Astrocyte of the hippocampus (primary cell): Measurements from ENCODE around the gene HCAR2.
A peak's percentile ranks its signal among the peaks of the same experiment; 100 is the strongest.
"Not testable (repeated sequence)": the region's sequence is repeated elsewhere in the genome, so short reads cannot be mapped to it uniquely, and the experiment has no call there.

Source experiments
- DNase-seq: peaks from one replicate; pipeline ENCODE4 v3.0.0; 2011; ENCODE audit warnings: low read depth, low spot score

The HCAR2 gene

DNA sequence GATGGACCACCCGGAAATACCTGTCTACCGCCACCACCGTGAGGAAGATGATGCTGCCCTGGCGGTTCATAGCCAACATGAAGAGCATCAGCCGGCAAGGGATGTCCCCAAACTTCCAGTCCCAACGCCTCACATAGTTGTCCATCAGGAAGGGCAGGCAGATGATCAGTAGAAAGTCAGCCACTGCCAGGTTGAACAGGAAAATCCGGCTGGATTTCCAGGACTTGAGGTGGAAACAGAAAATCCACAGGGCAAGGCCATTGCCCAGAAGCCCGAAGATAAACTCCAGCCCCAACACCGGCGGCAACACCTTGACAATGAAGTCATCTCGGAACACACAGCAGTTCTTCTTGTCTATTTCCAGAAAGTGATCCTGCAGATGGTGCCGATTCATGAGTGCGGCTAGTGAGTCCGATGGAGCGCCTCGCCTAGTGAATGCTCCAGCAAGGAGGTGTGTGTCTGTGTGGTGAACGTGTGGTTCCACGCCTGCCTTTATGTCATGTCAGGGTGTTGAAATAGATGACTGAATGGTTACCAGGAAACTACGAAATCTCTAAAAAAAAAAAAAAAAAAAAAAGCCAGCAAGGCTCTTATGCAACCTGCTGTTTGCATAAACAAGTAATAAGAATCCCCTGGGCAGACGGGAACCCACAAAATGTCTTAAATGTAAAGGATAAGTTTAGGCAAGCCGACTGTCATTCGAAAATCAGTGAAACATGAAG, at the start of gene HCAR2:
TSS of gene HCAR2 (minus strand) at position 468 of the 722 bp plus-strand sequence. CDS start at position 394, 74 bp downstream.
- not testable (repeated sequence) for DNase-seq

DNA sequence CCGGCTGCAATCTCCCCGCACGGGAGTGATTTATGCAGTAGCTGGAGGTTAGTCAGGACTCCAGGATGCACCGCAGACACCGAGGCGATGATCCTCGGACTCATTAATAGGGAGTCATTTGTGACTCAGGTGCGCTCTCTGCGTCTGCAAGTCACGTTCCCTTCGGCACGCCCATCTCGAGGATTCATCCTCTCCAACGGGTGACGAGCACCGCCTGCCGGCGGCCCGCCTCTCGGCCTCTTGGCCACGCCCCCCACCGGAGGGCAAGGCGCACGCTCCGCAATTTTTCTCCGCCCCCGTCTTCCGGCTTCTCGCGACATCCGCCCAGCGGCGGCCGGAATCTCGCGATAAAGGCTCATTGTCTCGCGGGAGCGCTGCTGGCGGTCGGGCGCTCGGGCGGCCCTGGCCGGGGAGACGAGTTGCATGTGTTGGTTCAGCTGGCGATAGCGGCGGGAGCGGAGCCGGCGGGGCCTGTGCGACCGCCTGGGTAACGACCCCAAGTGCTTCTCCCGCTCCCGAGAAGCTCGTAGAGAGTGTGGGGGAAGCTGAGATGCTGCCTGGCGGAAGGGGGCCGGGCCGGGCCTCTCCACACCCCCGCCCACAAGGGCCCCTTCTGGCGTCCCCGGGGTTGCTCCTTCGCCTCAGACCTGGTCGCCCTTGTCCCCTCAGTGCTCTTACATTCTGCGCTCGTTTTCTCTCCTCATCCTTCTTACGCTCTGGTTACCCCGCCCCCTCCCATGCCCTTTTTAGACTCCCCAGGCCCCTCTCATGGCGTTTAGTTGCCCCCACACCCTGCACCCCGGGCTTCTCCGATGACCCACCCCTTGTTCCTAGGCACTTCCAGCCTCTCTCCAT, 49.5 kb upstream of the HCAR2 start, which contains the start of gene DENR:
TSS of gene DENR (plus strand) at position 361 of the 855 bp plus-strand sequence. CDS start 878 bp downstream, outside the sequence.
- DNase-seq = peak; percentile 99

DNA sequence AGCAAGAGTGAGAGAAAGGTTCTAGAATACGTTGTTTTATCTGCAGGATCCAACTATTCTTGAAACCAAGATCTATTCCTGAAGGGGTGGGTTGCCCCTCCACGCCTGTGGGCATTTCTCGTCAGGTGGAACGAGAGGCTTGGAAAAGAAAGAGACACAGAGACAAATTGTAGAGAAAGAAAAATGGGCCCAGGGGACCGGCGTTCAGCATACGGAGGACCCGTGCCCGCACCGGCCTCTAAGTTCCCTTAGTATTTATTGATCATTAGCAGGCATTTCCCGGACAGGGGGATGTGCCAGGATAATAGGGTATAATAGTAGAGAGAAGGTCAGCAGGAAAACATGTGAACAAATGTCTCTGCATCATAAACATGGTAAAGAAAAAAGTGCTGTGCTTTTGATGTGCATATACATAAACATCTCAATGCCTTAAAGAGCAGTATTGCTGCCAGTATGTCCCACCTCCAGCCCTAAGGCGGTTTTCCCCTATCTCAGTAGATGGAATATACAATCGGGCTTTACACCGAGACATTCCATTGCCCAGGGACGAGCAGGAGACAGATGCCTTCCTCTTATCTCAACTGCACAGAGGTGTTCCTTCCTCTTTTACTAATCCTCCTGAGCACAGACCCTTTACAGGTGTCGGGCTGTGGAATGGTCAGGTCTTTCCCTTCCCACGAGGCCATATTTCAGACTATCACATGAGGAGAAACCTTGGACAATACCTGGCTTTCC, 47.8 kb upstream of the HCAR2 start:
- DNase-seq = not testable (repeated sequence)

DNA sequence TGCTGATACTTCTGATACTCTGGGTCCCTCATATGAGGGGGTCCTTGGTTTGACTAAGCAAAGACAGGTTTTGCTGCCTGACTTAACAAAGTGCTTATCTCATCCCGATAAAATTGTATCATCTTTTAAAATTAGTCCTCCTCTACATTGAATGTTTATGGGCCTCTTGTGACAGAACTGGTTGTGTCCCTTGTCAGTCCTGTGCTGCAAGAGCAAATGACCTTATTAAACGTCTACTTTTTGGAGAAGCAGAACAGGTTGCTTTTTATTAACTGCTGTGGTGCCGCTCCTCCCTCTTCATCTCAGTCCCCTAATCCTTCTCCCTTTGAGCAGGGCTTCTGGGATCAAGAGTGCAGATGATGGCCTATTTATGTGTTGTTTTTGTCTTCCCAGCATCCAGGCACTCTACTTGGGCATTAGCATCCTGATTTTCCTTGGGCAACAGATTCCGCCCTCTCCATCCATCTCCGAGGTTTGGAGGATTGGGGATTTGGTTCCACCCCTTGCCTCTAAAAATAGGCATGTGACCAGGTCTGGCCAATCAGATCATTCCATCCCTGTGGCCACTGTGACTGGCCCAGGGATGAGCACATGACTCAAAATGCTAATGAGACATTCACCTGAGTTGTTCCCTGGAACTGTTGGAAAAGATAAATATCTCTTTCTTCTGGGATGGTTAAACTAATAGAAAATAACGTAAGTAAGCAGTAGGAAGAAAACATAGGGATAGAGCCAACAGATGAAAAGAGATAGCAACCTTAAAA, 46.6 kb upstream of the HCAR2 start:
- DNase-seq = no peak

DNA sequence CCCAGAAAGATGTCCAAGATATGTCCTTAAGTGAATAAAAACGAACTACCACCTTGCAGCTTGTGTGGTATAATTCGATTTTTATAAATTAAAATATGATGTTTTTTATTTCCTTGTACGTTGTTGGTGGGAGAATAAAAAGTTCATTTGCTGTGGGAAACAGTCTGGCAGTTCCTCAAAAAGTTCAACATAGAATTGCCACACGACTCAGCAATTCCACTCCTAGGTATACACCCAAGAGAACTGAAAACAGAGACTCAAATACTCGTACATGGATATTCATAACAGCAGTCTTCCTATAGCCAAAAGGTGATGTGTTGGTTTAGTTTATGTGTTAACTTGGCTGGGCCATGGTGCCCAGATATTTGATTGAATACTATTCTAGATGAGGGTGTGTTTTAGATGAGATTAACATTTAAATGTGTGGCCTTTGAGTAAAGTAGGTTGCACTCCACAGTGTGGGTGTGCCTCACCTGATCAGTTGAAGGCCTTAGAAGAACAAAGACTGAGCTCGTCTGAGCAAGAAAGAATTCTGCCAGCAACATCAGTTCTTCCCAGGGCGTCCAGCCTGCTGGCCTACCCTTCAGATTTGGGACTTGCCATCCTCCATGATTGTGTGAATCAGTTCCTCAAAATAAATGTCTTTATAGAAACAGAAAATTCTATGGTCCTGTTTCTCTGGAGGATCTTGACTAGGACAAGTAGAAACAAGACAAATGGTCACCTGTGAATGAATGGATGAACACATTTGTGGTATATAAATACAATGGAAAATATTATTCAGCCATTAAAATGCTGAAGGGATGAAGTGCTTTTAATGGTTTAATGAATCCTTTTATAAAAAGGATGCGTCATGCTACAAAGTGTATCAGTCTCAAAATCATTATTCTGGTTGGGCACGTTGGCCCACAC, 44.3 kb upstream of the HCAR2 start:
- DNase-seq = no peak

DNA sequence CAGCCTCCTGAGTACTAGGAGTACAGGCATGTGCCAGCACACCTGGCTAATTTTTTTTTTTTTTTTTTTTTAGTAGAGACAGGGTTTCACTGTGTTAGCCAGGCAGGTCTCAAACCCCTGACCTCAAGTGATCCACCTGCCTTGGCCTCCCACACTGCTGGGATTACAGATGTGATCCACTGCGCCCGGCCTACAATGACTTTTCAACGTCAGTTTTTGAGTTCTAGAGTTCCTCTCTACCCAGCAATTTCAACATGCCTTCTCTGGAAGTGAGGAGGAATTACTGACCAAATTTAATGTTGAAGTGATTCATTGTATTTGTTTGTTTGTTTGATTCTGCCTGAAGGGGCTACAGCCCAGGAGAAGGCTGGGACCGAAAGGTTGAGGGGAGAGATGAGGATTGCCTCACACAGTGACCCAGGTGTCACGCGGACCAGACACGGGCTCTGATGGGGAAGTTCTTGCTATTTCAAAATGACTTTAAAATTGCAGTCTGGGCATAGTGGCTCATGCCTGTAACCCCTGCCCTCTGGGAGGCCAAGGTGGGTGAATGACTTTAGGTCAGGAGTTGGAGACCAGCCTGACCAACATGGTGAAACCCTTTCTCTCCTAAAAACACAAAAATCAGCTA, 40.9 kb upstream of the HCAR2 start:
- no peak for DNase-seq

DNA sequence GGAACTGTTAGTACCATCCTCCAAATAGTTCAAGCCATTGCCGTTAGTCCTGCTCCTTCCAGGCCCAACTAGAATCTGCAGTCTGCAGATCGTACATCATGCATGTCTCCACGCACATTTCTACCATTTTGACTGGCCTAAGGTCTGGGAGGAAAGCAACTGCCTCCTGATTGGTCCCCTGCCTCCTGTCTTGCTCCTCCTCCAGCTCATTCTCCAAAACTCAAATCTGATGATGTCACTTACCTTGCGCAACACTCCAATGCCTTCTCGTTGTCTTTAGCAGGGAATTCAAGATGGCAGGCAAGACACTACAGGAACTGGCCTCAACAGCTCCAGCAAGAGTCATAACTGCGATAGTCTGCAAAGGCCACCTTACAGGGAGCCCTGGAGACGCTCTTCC, 37.2 kb upstream of the HCAR2 start:
- DNase-seq = no peak

DNA sequence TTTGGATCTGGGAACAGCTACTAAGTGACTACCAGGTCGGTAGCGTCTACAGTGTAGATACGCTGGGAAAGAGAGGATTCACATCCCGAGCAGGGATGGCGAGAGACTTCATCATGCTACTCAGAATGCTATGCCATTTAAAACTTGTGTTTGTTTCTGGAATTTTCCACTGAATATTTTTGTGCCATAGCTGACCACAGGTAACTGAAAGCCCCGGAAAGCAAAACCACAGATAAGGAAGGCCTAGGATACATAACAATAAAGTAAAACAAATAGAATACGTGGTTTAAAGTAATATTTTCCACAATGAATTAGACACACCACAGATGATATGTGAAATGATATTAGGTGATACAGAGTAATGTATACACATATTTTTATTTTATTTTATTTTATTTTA, 35.4 kb upstream of the HCAR2 start:
- DNase-seq = peak; percentile 52

DNA sequence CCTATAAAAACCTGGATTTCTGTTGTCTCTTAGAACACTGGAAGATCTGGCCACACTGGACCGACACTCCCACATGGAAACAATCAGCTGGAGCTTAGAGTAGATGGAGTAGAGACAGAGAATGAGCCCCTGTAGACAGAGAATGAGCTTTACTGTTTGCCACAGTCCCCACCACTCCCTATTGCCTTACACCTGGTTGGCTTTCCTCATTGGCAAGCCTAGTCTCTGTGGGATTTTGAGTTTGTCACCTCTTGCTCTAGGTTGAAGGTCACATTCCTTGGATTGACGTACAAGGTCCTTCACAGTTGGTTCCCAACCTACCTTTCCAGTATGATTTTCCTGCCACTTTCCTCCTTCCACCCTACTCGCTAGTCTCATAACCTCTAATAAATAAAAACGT, 29.5 kb upstream of the HCAR2 start:
- no peak for DNase-seq

DNA sequence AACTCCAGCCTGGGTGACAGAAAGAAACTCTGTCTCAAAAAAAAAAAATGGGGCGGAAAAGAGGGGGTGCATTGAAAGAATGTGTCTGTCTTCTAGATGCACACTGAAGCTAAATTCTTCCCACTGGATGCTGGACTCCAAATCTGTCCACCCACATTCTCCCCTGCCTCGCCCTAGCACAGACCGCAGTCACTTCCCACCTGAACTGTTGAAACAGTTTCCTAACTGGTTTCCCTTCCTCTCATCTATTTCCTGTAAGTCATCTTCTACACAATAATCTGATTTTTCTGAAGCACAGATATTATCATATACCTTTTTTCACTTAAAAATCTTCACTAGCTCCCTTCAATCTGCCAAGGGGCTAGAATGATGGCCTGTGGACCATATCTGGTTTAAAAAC, 29.0 kb upstream of the HCAR2 start:
- DNase-seq = no peak

DNA sequence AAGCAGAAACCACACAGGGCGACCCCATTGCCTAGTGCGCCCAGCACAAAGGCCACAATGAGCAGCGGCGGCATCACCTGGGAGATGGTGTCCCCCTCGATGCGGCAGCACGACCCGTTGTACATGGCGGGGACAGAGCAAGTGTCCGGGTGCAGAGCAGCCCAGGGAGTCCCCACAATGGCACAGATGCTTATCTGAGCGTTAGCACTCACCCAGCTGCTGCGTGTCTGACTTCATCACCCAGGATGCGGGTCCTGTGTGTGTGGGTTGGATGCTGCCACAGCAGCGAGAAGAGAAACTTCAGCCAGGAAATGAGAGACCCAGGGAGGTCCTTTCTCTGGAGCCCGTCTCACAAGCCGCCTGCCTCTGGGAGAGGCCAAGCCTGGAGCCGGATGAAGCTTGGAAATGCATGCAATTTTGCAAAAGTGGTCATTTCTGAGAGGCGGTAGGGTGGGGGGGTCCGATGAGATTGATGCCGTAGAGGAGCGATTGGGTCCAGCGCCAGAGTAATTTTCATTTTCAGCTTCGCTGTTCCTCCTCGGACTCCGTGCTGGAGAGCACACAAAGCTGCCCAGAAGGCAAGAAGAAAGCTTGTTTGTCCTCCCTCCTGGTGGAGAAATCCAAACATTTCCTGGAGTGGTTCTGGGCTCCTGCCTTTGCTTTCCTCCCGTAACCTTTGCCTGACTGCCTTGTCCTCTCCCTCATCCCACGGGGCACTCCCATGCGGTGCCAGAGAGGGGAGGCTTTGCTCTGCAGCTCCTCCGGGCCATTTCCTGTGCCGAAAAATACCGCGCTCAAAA, 27.3 kb upstream of the HCAR2 start, which contains the start of gene HCAR1:
TSS of gene HCAR1 (minus strand) at position 630 of the 800 bp plus-strand sequence. CDS start at position 125, 505 bp downstream.
- DNase-seq = no peak

DNA sequence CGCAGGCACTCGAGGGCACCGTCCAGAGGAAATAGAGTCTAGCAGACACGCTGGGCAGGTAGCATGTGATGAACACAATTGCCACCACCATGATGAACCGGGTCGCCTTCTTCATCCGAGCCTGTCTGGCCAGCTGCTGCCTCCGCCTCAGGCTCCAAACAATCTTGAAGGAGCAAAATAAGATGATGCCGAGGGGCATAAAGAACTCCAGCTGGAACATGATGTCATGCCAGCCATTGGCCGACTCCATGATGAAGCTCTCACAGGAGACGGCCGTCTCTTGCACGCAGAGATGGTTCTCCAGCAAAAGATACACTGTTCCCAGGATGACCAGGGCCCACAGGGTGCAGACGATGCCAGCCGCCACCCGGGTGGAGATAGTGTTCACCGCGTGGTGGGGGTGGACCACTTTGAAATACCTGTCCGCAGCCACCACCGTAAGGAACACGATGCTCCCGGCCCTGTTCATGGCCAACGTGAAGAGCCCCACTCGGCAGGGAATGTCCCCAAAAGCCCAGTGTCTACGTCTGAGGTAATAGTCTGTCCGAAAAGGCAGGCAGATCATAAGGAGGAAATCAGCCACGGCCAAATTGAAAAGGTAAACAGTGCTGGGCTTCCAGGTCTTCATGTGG, 26.5 kb upstream of the HCAR2 start:
- no peak for DNase-seq

DNA sequence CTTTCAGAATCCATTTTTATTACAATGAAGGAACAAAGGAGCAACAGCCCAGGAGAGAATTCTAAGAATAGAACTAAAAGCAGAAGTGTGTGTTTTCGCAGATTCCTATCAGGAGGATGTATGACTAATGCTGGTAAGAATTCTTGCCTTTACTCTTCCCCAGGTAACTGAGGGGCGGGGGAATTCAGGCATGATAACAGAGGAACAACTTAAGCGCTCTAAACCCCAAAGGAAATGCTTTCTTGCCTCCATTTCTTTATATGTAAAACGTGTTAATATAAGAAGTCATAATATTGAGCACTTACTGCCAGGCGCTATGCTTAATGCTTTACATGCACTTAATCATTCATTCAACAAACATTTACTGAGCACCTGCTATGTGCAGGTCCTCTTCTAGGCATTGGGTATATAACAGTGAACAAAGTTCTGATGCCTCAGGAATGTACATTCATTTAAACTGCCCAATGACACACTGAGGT, 23.0 kb upstream of the HCAR2 start:
- peak; percentile 45 for DNase-seq

DNA sequence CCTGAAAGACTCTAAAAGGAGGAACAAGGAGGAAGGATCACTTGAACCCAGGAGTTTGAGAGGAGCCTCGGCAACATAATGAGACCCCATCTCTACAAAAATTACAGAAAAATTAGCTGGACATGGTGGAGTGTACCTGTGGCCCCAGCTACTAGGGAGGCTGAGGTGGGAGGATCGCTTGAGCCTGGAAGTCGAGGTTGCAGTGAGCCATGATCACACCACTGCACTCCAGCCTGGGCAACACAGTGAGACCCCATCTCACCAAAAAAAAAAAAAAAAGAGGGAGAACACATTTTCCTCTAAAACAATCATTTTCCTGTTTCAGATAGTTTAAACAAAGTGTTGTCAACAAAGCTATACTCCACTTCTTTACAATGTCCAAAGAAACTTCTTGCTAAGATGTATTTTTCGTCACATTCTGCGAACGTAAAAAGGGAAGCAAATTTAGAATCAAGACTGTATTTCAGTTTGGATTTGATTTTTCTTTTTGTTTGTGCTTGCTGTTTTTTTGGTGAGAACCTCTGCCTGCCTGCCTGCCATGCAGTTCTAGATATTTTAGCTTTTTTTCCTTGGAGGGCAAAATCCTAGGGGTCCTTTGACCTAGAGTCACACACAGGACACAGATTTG, 22.4 kb upstream of the HCAR2 start:
- no peak for DNase-seq

DNA sequence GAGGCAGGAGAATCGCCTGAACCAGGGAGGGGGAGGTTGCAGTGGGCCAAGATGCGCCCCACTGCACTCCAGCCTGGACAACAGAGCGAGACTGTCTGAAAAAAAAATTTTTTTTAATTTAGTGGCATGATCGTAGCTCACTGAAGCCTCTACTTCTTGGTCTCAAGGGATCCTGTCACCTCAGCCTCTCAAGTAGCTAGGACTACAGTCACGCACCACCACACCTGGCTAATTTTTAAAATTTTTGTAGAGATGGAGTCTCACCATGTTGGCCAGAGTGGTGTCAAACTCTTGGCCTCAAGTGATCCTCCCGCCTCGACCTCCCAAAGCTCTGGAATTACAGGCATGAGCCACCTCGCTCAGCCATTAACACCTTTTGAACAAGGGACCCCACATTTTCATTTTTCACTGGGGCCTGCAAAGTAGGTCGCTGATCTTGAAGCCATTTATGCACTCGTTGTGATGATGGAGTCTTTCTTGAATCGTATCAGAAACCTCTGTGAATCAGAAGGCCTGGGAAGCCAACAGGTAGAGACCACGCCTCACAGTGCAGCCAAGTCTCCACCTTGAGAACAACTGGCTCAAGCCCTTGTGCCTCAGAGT, 21.6 kb upstream of the HCAR2 start:
- DNase-seq = no peak

DNA sequence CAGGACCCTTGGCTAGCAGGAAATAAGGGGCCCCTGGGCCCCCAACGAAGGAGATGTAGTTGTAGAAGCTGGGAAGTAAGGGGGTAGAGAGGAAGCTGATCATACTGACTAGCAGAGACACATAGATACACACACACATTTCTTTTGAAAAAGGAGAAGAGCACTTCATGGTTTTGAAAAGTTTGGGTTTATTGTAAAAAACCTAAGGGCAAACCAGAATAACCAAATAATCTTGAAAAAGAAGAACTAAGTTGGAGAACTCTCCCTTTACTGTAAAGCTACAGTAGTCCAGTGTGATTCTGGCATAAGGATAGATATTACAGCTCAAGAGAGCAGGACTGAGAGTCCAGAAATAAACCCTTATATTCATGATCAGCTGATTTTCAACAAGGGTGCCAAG, 19.2 kb upstream of the HCAR2 start:
- no peak for DNase-seq

DNA sequence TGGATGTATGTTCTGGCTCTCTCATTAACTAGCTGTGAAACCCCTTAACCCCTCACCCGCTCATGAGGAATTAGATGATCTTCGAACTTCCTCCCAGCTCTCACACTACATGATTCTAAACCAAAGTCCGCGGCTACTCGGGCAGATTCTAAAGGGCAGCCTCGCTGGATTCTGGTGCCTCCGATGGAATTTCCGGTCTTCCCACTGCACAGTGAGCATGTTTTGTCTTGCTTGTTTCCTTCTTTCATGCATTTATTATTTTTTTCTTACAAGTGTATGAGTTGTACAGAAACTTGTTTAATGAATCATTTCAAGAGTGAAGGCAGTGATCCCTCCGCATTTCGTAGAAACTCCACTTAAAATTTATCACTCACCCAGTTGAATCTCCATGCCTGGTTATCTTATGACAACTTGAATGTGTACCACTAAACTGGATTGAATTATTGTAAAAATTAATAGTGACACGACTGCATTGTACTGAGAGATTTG, 17.9 kb upstream of the HCAR2 start:
- DNase-seq = peak; percentile 15
